Measurements from ENCODE around the gene GPR32.
"Not testable (repeated sequence)": the region's sequence is repeated elsewhere in the genome, so short reads cannot be mapped to it uniquely, and the experiment has no call there.

Gene GPR32

DNA sequence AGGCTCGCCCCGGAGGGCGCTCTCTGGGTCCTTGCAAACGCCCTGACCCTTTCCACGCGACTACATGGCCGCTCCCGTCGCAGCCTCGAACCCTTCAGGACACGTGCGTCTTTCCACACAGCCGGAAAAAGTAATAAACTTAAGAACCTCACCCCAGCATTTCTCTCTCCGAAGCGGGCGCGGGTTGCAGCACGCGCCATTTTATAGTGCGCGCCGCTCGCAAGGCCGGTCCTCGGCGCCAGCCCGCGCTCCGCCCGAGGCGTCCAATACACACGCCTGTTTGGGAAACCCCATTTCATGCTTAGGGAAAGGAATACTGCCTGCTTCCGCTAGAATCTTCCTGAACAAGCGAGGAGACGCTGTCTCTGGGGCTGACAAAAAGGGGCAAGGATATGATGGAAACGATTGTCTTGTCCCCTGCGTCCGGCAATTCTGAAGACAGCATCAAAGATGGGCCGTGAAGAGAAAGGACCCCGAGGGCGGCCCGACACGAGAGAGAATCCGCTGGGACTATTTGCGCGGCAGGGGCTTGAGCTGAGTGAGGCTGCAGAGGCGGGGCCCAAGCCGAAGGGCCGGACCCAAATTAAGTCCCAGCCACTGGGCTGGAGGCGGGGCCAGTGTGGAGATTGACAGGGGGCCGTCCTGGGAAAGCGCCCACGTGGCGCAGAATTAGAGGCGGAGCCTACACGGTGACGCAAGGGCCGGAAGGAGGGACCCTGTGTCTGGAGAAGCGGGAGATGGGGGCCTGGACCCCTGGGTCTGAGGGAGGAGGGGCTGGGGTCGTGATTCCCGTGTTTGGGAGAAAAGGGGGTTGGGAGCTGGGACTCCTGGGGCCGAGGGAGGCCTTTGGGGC lies 34.4 kb downstream of the GPR32 start:
- DNase-seq: peak; percentile 99

DNA sequence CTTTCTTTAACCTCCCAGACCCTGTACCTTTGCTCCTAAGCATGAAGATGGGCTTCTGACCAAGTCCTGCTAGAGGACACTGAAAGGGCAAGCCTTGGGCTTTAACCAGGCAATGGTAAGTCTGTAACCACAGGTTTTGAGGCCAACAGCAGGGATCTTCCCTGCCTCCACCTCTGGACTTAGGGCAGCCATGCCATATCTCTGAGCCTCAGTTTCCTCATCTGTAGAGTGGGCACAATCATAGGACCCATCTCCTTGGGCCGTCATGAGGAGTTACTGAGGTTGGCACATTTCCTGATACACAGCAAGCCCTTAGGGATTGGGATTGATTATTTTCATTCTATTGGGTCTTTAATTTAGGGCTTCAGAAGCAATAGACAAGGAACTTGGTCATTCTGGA lies 38.6 kb downstream of the GPR32 start:
- no peak for DNase-seq

DNA sequence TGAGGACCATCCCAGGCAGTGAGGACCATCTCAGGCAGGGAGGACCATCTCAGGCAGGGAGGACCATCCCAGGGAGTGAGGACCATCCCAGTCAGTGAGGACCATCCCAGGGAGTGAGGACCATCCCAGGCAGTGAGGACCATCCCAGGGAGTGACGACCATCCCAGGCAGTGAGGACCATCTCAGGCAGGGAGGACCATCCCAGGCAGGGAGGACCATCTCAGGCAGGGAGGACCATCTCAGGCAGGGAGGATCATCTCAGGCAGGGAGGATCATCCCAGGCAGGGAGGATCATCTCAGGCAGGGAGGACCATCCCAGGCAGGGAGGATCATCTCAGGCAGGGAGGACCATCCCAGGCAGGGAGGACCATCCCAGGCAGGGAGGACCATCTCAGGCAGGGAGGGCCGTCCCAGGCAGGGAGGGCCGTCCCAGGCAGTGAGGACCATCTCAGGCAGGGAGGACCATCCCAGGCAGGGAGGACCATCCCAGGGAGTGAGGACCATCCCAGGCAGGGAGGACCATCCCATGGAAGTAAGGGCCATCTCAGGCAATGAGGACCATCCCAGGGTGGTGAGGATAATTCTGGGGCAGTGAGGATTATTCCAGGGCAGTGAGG lies 41.5 kb downstream of the GPR32 start:
- DNase-seq: not testable (repeated sequence)

DNA sequence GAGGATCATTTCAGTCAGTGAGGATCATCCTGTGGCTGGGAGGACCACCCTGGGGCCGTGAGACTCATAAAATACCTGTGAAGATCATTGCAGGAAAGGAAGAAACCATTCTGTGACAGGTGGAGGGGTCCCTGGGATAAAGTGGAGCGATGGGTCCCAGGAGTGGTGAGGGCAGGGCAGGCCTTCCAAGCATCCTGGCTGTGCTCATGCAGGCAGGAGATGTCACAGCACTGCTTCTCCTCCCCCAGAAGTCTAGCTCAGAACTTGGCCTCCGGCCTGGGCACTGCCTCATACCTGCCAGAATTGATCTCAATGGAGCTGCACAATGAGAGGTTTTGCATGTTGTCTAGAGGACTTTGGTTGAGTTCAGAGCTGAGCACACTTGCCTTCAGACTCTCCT lies 42.2 kb downstream of the GPR32 start:
- no peak for DNase-seq

DNA sequence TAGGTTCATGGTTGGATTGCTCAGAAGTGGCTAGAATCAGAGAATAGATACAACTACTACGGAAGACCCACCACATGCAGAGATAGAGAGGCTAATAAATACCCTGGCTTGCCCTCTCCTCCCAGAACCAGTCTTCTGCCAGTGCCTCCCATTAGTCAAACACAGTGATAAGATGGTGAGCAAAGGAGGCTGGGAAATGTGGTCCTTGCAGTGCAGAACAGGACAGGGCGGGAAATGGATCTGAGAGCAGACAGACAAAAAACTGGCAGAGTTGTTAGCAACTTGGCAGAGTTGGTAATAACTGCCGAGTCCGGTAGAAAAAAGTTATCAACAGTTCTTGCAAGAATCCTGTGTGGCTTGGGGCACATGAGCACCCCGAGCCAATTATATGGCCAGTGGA lies 44.6 kb downstream of the GPR32 start:
- DNase-seq: no peak

DNA sequence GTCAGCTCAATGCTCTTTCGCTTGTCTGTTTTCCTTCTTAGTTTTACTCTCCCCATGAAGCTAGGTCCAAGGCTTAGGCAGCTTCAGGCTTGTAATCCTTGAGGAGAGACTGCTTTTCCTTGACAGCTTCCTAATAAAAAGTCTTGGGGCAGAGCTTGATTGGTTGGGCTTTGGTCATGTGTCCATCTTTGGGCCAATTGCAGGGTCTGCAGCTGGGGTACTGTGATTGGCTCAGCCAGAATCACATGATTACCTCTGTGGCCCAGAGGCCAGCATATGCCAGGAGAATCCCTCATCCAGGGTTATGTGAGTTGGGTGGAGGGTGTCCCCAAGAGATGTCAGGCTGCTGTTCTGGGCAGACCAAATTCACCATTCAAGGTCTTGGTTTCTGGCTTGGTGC lies 45.2 kb downstream of the GPR32 start:
- no peak for DNase-seq

DNA sequence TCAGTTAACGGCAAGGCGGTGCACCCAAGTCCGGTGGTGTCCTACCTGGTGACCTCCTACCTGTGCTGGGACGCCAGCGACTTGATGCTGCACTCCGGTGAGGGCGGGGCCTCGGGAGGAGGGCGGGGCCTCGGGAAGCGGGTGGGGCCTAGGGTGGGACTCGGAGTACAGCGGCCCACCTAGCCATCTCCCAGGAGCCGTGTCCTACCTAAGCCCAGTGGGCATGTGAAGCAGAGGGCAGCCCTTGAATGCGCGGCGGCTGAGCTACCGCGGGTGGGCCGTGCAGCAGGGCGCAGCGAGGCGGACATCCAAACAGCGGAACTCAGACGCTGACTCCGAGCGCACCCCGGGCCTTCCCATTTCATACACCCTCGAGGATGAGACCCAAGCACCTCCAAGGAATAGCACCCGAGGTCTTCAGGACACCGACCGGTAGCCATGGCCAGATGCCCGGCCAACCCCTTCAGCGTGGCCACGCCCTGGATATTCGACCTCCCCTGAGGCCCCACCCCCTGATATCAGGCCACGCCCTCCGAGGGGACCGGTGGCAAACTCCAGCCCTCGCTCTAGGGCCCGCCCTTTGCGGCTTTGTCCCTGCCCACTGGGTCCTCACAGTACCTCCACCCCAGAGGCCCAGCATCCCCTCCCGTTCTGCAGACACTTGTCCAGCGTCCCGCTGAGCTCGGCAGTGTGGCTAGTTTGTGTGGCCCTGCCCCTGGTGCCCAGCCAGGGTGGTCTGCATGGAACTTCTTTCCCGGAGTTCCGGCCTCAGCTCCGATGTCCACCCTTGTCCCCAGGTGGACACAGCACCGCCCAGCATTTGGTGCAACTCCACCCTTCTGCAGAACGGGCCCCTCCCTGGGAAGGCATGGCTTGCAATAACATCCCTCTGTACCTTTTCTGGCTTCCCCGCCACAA lies 47.9 kb downstream of the GPR32 start:
- peak; percentile 38 for DNase-seq

DNA sequence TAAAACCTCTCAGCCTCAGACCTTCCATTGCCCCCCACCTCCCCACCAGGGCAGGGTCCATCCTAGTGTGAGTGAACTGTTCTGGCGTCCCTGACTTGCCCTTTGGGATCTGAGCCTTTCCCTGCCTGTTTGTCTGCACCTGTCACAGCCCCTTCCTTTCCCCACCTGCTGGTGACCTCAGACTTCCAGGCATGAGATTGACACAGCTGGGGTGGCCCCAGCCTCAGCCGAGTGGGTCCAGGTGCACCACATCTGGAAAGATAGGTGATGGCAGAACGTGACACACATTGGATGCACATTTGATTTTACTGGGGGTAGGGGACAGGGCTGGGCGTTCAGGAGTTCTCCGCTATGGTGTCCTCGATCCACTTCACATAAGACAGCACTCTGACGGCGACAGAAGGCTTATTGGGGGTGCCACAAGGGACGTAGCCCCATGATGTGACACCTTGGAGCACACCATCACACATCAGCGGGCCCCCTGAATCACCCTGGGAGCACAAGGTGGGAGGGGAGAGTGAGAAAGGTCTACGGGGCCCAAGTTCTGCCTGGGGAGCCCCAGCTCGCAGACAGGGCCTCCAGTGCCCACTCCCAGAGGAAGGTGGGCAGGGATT lies 48.7 kb downstream of the GPR32 start:
- DNase-seq: no peak

DNA sequence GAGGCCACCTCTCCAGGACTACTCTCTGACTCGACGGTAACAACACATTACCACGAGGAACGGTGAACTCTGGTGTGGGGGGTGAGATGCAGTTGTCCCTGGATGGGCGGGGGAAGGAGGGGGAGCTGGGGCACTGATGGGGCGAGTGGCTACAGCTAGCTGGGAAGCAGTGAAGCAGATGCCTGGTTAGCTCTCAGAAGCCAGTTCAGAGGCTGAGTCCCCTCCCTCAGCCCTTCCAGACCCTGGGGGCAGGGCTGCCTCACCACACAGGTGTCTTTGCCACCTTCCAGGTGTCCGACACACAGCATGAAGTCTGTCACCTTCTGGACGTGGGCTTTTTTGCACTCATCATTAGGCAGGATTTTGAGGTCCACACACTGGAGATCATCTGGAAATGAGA lies 49.4 kb downstream of the GPR32 start:
- no peak for DNase-seq

DNA sequence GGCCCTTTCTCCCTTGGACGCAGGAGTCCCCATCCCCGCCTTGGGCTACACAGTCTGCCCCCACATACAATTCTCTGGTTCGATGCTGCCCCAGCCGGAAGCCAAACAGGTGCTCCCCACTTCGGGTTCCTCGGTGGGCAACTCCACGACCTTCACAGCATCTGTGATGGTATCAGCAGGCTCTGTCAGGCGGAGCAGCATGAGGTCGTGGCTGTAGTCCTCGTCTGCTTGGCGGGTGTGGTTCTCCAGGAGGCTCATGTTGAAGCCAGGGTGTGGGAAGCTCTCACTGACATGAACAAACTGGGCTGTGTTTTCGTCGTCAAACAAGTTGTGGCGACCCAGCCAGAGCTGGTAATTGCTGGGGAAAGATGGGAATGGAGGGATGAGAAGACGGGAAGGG lies 49.8 kb downstream of the GPR32 start:
- DNase-seq: no peak

DNA sequence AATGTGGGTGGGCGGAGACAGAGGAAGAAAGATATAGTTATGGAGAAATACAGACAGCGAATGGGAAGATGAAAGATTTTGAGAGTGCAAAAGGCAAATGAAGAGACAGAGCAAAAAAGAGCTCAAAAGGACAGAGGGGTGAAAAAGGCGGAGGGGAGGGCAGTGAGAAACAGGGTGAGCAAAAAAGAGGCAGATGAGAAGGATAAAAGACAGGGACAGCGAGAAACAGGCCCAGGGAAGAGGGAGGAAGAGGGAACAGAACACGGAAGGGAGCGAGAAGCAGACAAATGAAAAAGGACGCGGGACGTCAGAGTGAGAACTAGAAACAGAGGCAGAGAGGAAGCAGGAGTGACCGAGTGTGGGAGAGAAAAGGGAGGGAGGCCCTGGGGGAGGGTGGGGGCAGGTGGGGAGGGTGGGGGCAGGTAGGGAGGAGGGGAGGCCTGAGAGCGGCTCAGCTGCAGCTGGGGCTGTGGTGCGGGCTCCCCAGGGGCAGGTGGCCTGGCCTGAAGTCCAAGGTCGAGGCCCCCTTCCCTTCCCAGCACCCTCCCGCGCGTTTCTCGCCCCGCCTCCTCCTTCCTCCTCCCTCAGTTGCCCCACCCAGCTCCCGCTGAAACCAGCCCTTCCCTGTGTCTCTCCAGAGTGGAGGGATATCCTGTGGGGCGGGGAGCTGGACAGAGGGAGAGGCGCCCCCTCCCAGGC lies 50.4 kb downstream of the GPR32 start:
- no peak for DNase-seq

DNA sequence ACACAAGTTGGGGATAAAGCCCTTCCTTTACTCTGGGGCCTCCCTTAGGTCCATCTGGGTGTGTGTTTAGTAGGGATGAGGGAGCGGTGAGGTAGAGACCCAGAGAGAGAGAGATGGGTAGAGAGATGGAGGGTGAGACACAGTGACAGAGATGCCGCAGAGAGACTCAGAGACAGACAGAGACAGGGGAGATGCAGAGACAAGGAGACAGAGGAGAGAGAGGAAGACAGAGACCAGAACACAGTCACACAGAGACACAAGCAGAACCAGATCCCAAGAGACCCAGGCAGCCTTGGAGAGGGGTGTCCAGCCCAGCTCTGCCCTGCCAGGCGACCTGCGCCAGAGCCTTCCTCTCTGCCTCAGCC lies 51.0 kb downstream of the GPR32 start:
- DNase-seq: no peak

Measured in CD4-positive, alpha-beta T cell treated with Interleukin-12 subunit alpha and Interleukin-12 subunit beta, for 1 hour (primary cell).